A673 (cell line): ENCODE data around the gene SELENOI. TPM values are rescaled to one million over a fixed set of nuclear protein-coding genes. Genes with fewer than 3 reads are reported as not detected.

ENCODE experiments used
- BruUV-seq: library from RNA; stranded (reverse); fragments of 400-500 nt; replicated peaks from 2 replicates; lab custom pipeline; 2021; lab: Mats Ljungman, UMichigan
- CTCF ChIA-PET: fragments of 300-600 bp; sonication (Branson Sonifier 250); formaldehyde crosslinking; loops from one replicate; lab custom pipeline; 2022; ENCODE audit warnings: antibody characterized with exemption; lab: Charles Lee
- POLR2A ChIA-PET: fragments of 300-600 bp; sonication (Branson Sonifier 250); formaldehyde crosslinking; loops from one replicate; lab custom pipeline; 2022; ENCODE audit warnings: antibody characterized with exemption; ENCODE audit not compliant: low non-redundant PET; lab: Charles Lee
- DNase-seq: peaks from one replicate; pipeline ENCODE4 v3.0.0-alpha.2; 2015; ENCODE audit warnings: low spot score
- H3K27ac ChIP-seq: fragments of 200-600 bp; sonication (generic); 2 replicates; pipeline ENCODE4 v1.5.1; 2016; ENCODE audit warnings: mixed run types, low read depth, mild to moderate bottlenecking, mixed read lengths, antibody characterized with exemption, low read length; ENCODE audit not compliant: poor library complexity, severe bottlenecking
- H3K27me3 ChIP-seq: fragments of 200-600 bp; sonication (generic); replicated peaks from 2 replicates; pipeline ENCODE4 v1.6.1; 2017; ENCODE audit warnings: mixed run types, low read depth, mild to moderate bottlenecking, mixed read lengths, antibody characterized with exemption, low read length; ENCODE audit not compliant: insufficient read depth, poor library complexity
- H3K36me3 ChIP-seq: fragments of 200-600 bp; sonication (generic); 2 replicates; pipeline ENCODE4 v1.6.1; 2016; ENCODE audit warnings: mixed run types, mild to moderate bottlenecking, mixed read lengths, antibody characterized with exemption, low read length; ENCODE audit not compliant: insufficient read depth, poor library complexity, severe bottlenecking
- H3K4me1 ChIP-seq: fragments of 200-600 bp; sonication (generic); 2 replicates; pipeline ENCODE4 v1.6.1; 2017; ENCODE audit warnings: mixed run types, mild to moderate bottlenecking, mixed read lengths, antibody characterized with exemption, low read length; ENCODE audit not compliant: insufficient read depth, poor library complexity, severe bottlenecking
- H3K4me3 ChIP-seq: fragments of 200-600 bp; sonication (generic); 2 replicates; pipeline ENCODE4 v1.5.1; 2016; ENCODE audit warnings: low read depth, mixed run types, mild to moderate bottlenecking, mixed read lengths, low read length; ENCODE audit not compliant: poor library complexity, severe bottlenecking
- H3K9me3 ChIP-seq: fragments of 200-600 bp; sonication (generic); 2 replicates; pipeline ENCODE4 v1.6.1; 2016; ENCODE audit warnings: mixed run types, low read depth, mild to moderate bottlenecking, mixed read lengths, antibody characterized with exemption, low read length; ENCODE audit not compliant: poor library complexity, severe bottlenecking
- CTCF ChIP-seq: fragments of 300-800, 200-600 bp; sonication (generic); conservative IDR thresholded peaks from 2 replicates; pipeline ENCODE4 v1.5.1; 2017; ENCODE audit warnings: low read depth, mild to moderate bottlenecking, antibody characterized with exemption, low read length, moderate library complexity, mixed read lengths
- EZH2 ChIP-seq: fragments of 200-600 bp; sonication (generic); IDR thresholded peaks from 2 replicates; pipeline ENCODE4 v1.6.1; 2017; ENCODE audit warnings: borderline replicate concordance, low read depth, mild to moderate bottlenecking, mixed read lengths, antibody characterized with exemption, low read length; ENCODE audit not compliant: poor library complexity, severe bottlenecking
- intact Hi-C: fragments of 100-400 bp; cut with micrococcal nuclease; formaldehyde crosslinking; loops from one replicate; pipeline ENCODE4 v1.10.0; 2022; ENCODE audit not compliant: unreplicated experiment
- total RNA-seq: library from RNA; stranded (reverse); gene quantifications from 2 replicates; pipeline ENCODE4 v1.2.3, GENCODE V29; 2021

Gene SELENOI
- total RNA-seq, 1 experiment from 2014 or later: 62.7 TPM

- Histone ChIP-seq H3K4me3 (no peak overlapping the region), H3K36me3 (peaks cover 46% of the 10 kb centered on the region), H3K4me1 (no peaks in the 10 kb centered on the region), H3K27me3 (no peaks in the 10 kb centered on the region), H3K27ac (no peak overlapping the region), H3K9me3 (no peaks in the 10 kb centered on the region)
- CTCF ChIA-PET: no interaction called here
- POLR2A ChIA-PET: no interaction called here
- intact Hi-C loops: no loop called here
- no peak for DNase-seq
- no TSS peak for BruUV-seq
- TF ChIP-seq CTCF (no peak), EZH2 (no peak)
Measured at GRCh38 chr2:26376799-26377198, 30.9 kb downstream of the SELENOI start.

GRCh38 chr2:26380281-26380680 is 34.3 kb downstream of the SELENOI start:
- BruUV-seq: no TSS peak
- no peak for DNase-seq
- POLR2A ChIA-PET: no interaction called here

GRCh38 chr2:26382564-26382963 is 36.6 kb downstream of the SELENOI start:
- Histone ChIP-seq H3K36me3 (peaks cover 26% of the 10 kb centered on the region), H3K27me3 (no peaks in the 10 kb centered on the region), H3K4me3 (no peak overlapping the region), H3K9me3 (no peaks in the 10 kb centered on the region), H3K4me1 (peaks cover 22% of the 10 kb centered on the region), H3K27ac (no peak overlapping the region)
- ChIA-PET POLR2A (interaction anchor here (0.5 to 0.6 kb wide), 2 partner anchors 59 to 95 kb away, joined by 3 to 4 read pairs; partner anchors contain the start of gene OTOF), CTCF (no interaction called here)
- TF ChIP-seq CTCF: no peak
- no peak for TF ChIP-seq EZH2
- intact Hi-C loops: no loop called here
- BruUV-seq: no TSS peak
- no peak for DNase-seq

More at GRCh38 chr2:26380281-26380680, 34.3 kb downstream of the SELENOI start:
- Histone ChIP-seq H3K4me1 (peaks cover 14% of the 10 kb centered on the region), H3K36me3 (peaks cover 28% of the 10 kb centered on the region), H3K27ac (no peak overlapping the region), H3K4me3 (no peak overlapping the region), H3K27me3 (no peaks in the 10 kb centered on the region), H3K9me3 (no peaks in the 10 kb centered on the region)
- CTCF ChIA-PET: no interaction called here
- TF ChIP-seq EZH2 (no peak), CTCF (no peak)
- intact Hi-C loops: no loop called here
